SHP77 (cell line): ENCODE data around the gene SLC25A19.
"Not testable (repeated sequence)": the region's sequence is repeated elsewhere in the genome, so short reads cannot be mapped to it uniquely, and the experiment has no call there.

Source experiments
- DNase-seq, 2 experiments: peaks; one replicate each; lab custom pipeline; 2025; lab: John Stamatoyannopoulos, UW

The SLC25A19 gene

DNA sequence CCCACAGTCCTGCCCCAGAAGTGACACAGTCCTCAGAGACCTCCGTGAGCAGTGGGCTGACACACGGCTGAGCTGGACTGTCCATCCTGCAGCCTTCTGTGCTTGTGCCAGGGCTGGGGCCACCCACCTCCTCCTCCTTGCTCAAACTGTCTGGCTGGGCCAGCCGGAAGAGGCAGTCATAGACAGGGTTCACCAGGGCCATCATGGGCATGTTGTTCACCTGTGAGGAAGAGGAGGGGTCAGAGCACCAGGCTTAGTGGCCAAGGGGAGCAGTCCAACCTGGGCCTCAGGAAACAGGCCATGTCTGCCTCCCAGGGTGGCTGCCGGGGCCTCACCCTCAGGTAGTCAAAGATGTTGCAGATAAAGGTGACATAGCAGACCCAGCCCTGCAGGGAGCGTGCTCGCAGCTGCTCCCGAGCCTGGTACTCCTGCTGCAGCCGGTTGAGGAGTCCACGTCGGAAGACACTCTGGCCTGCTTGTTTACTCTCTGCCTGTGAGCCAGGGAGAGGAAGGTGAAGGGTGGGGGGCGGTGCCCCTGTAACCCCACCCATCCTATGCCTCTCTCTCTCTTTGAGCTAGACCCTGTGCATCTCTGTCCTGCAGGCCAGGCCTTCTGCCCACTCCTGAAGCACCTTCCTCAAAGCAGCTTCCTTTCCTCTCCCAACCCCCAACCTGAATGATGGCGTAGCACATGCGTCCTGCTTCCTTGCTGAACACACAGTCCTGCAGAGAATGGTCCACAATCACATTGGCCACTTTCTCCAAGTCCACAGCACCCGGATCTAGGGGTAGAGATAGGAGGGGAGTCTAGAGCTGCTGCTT, 21.6 kb downstream of the SLC25A19 start:
- DNase-seq, result peak; percentile 86 to 93

- peak in 1 of 2 experiments; percentile 51 for DNase-seq
Observed at GRCh38 chr17:75267153-75267410, 22.2 kb downstream of the SLC25A19 start.

GRCh38 chr17:75266316-75267152, 22.7 kb downstream of the SLC25A19 start:
- peak; percentile 94 to 95 for DNase-seq

GRCh38 chr17:75265614-75266315, 23.5 kb downstream of the SLC25A19 start:
- no peak for DNase-seq

DNA sequence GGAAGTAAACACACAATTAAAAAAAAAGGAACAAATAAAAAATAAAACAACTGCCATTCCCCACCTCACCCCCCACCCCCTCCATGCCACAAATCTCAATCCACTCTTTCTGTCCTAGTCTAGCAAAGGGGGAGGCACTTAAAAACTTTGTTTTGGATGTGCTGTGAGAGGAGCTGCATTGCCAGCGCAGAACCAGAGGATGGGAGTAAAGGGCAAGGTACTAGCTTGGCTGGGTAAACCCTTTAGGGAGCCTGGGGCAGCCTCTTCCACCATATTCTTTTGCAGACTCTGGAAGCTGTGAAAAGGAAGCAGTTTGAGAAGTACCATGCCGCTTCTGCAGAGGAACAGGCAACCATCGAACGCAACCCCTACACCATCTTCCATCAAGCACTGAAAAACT, 26.2 kb downstream of the SLC25A19 start:
- no peak for DNase-seq

DNA sequence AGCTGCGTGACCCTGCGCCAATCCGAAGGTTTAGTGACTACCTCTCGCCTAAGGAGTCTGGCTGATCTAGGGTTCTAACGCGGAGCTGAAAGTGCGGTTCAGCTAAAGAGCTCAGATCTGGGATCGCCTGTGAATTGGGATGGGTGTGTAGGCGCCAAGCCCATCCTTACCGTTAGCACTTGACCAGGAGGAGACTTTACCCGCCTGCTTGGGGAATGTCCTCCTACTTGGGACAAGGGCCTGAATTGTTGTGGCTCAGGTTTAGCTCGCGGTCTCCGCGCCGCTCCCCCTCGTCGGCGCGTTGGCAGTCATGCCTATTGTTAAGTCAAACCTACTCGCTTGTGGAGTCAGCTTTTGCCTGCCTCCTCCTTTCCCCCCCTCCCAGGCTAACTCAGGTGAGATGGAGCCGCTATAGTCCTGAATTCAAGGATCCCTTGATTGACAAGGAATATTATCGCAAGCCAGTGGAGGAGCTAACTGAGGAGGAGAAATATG, 27.1 kb downstream of the SLC25A19 start:
- peak; percentile 40 to 52 for DNase-seq

- peak; percentile 94 to 98 for DNase-seq
Observed at GRCh38 chr17:75261336-75262111, 27.7 kb downstream of the SLC25A19 start, which contains the start of the genes GGA3 and MRPS7. Gene GGA3 (minus strand): TSS chr17:75261606. CDS start chr17:75261587, 19 bp downstream. Gene MRPS7 (plus strand): TSS chr17:75261879. CDS start chr17:75261901, 22 bp downstream.

- no peak for DNase-seq
Observed at GRCh38 chr17:75260641-75261335, 28.4 kb downstream of the SLC25A19 start.

- DNase-seq, result not testable (repeated sequence)
Observed at GRCh38 chr17:75257228-75257627, 32.0 kb downstream of the SLC25A19 start.

- DNase-seq, result not testable (repeated sequence)
Observed at GRCh38 chr17:75255954-75256698, 33.1 kb downstream of the SLC25A19 start.

- no peak for DNase-seq
Observed at GRCh38 chr17:75252039-75252816, 37.0 kb downstream of the SLC25A19 start.

DNA sequence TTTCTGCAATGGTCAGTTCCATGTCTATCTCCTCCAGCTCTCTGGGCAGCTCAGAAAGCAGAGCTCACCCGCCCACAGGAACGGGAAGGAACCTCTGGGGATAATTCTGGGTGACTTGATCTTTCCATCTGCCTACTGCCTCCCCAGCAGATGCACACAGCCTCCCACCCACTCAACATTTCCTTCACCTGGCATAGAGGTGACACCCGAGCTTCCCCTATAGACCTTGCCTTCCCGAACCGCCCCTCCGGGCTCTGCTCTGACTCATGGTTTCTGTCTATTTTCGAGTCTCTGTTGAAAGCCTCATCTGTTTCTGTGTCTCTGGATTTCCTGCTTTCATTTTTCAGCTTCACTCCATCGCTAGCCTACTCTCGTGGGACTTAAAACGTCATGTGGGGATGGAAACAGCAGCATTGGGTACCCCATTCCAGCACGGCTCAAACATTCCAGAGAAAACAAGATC, 39.2 kb downstream of the SLC25A19 start:
- no peak for DNase-seq

DNA sequence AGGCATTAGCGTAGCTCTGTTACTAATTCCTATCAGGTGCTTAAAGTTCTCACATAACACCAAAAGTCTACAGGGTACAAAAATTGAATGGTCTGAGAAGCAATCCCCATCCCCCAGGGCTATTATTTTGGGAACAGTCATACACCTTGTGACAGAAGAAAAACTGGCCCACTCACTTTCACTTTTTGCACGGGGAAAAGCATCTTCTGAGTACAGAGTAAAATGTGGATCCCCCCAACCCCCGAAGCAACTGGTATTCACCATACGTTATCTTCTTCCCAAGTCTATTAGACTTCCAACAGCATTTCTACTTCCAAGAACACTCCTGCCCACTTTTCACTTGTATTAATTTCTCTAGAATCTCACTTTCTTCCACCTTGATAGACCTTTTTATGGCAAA, 39.7 kb downstream of the SLC25A19 start:
- DNase-seq, result no peak

DNA sequence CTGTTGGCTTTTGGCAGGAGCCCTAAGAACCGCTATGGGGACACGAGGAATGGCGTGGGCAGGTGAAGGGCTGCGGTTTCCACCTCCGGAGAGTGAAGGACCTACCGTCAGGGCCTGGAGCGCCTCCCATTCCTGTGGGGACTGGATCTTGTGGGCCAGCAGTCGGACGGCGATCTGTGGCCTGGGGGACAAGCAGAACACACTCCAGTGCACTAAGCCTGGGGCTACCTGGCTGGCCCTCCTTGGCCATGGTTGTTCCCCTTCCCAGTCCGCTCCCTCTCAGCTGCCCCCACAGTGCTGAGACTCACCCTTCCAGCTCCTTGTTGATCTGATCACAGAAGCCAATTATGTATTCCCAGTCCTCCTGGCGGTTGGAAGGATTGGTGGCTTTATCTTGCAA, 42.8 kb downstream of the SLC25A19 start:
- DNase-seq, result no peak

GRCh38 chr17:75245011-75245410, 44.2 kb downstream of the SLC25A19 start:
- no peak for DNase-seq

DNA sequence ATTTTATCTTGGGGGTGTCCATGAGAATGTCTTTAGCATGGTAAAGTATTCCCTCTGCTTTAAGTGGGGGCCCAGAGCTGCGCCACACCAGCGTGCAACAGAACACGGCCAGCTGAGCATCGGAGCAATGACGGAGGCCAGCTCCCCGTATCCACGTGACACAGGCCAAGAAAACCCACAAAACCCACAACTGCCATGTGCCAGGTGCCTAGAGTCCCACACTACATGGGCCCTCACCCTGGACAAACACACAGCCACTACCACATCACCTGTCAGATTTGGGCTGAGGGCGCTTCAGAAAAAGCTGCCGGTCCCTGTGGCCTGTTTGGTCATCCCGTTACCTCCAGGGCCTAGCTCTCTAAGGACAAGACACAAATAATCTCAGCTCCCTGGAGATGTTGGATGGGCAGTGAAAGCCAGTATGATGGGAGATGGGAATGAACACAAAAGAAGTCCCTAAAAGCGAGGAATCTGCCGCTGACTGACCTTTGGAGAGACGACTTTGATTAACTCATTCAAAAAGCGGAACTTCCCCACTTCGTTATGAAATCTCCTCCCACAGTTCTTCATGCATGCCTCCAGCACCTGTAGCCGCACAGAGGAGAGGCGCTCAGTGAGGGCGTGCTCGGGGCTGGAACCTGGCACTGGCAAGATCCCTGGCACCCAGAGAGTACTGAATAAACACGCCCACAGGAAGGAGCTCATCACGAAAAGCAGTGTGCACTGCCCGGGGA, 44.9 kb downstream of the SLC25A19 start:
- DNase-seq, result no peak

DNA sequence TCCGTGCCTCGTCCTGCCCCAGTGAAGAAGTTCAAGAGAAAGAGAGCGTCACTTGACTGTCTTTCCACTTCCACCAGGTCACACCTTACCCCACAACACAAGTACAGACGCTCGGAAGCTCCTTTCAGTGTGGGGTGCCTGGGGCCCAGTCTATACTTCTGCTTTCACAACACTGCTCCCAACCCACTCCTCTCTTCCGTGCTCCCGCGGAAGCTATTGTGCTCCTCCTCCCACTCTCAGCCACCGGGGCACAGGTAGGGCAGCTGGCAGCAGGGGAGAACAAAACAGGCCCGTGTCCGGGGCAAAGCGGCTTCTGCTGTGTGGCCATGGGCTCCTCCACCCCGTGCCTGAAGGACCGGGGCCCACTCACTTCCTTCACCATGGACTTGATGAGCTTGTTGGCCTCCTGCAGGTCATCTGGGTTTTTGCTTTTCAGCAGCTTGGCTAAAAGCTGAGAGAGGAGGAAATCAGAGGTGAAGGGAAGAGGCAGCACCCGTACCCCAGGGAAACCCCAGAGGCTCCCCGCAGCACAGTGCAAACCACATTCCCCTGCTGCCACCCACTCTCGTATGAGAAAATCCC, 46.7 kb downstream of the SLC25A19 start:
- no peak for DNase-seq

- DNase-seq, result no peak
Observed at GRCh38 chr17:75241996-75242460, 47.2 kb downstream of the SLC25A19 start.
